Effector memory CD4-positive, alpha-beta T cell (primary cell): ENCODE measurements around the gene SELENOI.

Experiments used
- DNase-seq, 3 donors: peaks; one replicate each; pipeline ENCODE4 v3.0.0-alpha.2; 2020
- H3K27ac ChIP-seq: 2 replicates; pipeline ENCODE4 v1.7.0; 2013; ENCODE audit warnings: mild to moderate bottlenecking, low read length, moderate library complexity; ENCODE audit not compliant: insufficient read depth, poor library complexity, severe bottlenecking
- H3K27me3 ChIP-seq: replicated peaks from 2 replicates; pipeline ENCODE4 v1.7.0; 2013; ENCODE audit warnings: mild to moderate bottlenecking, low read length; ENCODE audit not compliant: insufficient read depth, control insufficient read depth, poor library complexity, severe bottlenecking
- H3K36me3 ChIP-seq: 2 replicates; pipeline ENCODE4 v1.7.0; 2013; ENCODE audit warnings: mild to moderate bottlenecking, low read length, moderate library complexity; ENCODE audit not compliant: control insufficient read depth, insufficient read depth
- H3K4me1 ChIP-seq: 2 replicates; pipeline ENCODE4 v1.7.0; 2013; ENCODE audit warnings: low read length, mild to moderate bottlenecking; ENCODE audit not compliant: control insufficient read depth, insufficient read depth, poor library complexity, severe bottlenecking
- H3K4me3 ChIP-seq: 2 replicates; pipeline ENCODE4 v1.7.0; 2013; ENCODE audit warnings: low read length, low read depth, mild to moderate bottlenecking; ENCODE audit not compliant: insufficient read depth, poor library complexity, severe bottlenecking
- H3K9me3 ChIP-seq: 2 replicates; pipeline ENCODE4 v1.7.0; 2013; ENCODE audit warnings: mild to moderate bottlenecking, low read length, moderate library complexity; ENCODE audit not compliant: control insufficient read depth

Gene SELENOI

GRCh38 chr2:26423750-26424149 lies 77.8 kb downstream of the SELENOI start:
- H3K9me3 ChIP-seq: no peaks in the 10 kb centered on the region
- no peak overlapping the region for H3K4me3 ChIP-seq
- no peak overlapping the region for H3K27ac ChIP-seq
- no peak for DNase-seq
- no peaks in the 10 kb centered on the region for H3K4me1 ChIP-seq
- no peaks in the 10 kb centered on the region for H3K27me3 ChIP-seq
- no peaks in the 10 kb centered on the region for H3K36me3 ChIP-seq

DNA sequence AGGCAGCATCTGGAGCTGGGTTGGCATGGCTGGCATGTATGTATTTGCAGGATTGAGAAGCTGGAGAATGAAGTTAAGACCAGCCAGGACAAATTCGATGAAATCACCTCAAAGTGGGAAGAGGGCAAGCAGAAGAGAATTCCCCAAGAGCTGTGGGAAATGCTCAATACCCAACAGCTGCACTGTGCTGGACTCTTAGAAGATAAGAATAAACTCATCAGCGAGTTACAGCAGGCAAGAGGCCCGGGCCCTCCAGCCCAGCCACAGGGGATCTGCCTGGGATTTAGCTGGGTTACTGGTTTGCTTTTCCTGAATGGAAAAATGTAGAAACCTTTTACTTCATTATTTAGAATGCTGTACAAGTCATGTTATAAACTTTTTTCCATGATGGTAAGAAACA lies 78.3 kb downstream of the SELENOI start:
- Histone ChIP-seq H3K27ac (no peak overlapping the region), H3K36me3 (no peaks in the 10 kb centered on the region), H3K4me3 (no peak overlapping the region), H3K9me3 (no peaks in the 10 kb centered on the region), H3K4me1 (no peaks in the 10 kb centered on the region), H3K27me3 (no peaks in the 10 kb centered on the region)
- DNase-seq: no peak

- Histone ChIP-seq H3K4me3 (no peak overlapping the region), H3K27ac (no peak overlapping the region), H3K4me1 (no peaks in the 10 kb centered on the region), H3K36me3 (no peaks in the 10 kb centered on the region), H3K27me3 (no peaks in the 10 kb centered on the region), H3K9me3 (no peaks in the 10 kb centered on the region)
- no peak for DNase-seq
Observed at GRCh38 chr2:26428846-26429245, 82.9 kb downstream of the SELENOI start.

DNA sequence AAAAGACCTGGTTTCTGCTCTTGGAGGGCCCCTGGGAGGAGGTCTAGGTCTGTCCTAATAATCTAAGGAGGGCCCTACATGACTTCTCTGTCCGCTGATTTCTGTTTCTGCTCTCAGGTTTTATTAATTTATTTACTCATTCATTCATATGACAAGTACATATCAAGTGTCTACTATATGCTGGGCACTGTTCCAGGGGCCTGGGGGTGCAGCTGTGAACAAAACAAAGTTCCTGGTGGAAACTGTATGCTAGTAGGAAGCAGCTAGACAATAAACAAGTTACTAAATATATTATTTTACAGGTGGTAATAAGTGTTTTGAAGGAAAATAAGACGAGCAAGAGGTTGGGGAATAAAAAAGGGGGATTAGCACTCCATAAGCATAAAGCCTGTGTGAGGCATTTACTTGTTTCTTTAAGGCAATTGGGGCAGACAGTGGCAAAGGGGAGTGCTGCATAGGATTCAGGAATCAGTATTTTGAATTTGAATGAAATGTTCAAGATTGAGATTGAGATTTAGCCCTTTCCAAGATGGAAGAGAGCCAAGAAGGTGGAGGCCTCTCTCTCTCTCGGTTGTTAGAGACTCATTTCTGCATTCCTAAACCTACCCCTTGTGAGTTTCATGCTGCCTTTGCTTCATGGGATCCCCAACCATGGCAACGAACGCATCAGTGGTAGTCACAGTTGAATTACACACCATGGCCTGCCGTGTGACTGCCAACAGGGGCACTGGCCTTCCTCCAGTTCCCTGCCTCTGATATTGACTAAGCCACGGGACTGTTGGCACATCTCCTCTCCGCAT lies 84.0 kb downstream of the SELENOI start:
- H3K36me3 ChIP-seq: no peaks in the 10 kb centered on the region
- H3K4me1 ChIP-seq: no peaks in the 10 kb centered on the region
- no peak overlapping the region for H3K27ac ChIP-seq
- no peaks in the 10 kb centered on the region for H3K9me3 ChIP-seq
- H3K4me3 ChIP-seq: no peak overlapping the region
- no peaks in the 10 kb centered on the region for H3K27me3 ChIP-seq
- no peak for DNase-seq

DNA sequence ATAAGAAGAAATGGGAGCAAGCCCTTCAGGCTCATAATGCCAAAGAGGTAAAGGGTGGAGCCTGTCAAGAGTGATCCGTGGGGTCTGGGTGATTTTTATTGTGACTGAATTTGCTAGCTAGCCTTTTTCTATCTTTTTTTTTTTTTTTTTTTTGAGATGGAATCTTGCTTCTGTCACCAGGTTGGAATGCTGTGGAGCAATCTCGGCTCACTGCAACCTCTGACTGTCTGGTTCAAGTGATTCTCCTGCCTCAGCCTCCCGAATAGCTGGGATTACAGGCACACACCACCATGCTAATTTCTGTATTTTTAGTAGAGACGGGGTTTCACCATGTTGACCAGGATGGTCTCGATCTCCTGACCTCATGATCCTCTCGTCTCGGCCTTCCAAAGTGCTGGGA lies 84.9 kb downstream of the SELENOI start:
- Histone ChIP-seq H3K4me3 (no peak overlapping the region), H3K27me3 (no peaks in the 10 kb centered on the region), H3K9me3 (no peaks in the 10 kb centered on the region), H3K27ac (no peak overlapping the region), H3K4me1 (no peaks in the 10 kb centered on the region), H3K36me3 (no peaks in the 10 kb centered on the region)
- no peak for DNase-seq

- no peaks in the 10 kb centered on the region for H3K9me3 ChIP-seq
- H3K36me3 ChIP-seq: no peaks in the 10 kb centered on the region
- H3K4me3 ChIP-seq: no peak overlapping the region
- no peaks in the 10 kb centered on the region for H3K4me1 ChIP-seq
- DNase-seq: no peak
- no peak overlapping the region for H3K27ac ChIP-seq
- no peaks in the 10 kb centered on the region for H3K27me3 ChIP-seq
Observed at GRCh38 chr2:26432363-26432762, 86.4 kb downstream of the SELENOI start.

GRCh38 chr2:26432859-26433258 lies 86.9 kb downstream of the SELENOI start:
- no peak for DNase-seq
- no peak overlapping the region for H3K27ac ChIP-seq
- no peaks in the 10 kb centered on the region for H3K4me1 ChIP-seq

GRCh38 chr2:26435106-26435505 lies 89.2 kb downstream of the SELENOI start:
- Histone ChIP-seq H3K36me3 (no peaks in the 10 kb centered on the region), H3K4me1 (no peaks in the 10 kb centered on the region), H3K9me3 (no peaks in the 10 kb centered on the region), H3K27ac (no peak overlapping the region), H3K4me3 (no peak overlapping the region), H3K27me3 (no peaks in the 10 kb centered on the region)
- DNase-seq: no peak

More at GRCh38 chr2:26432859-26433258, 86.9 kb downstream of the SELENOI start:
- H3K4me3 ChIP-seq: no peak overlapping the region
- no peaks in the 10 kb centered on the region for H3K9me3 ChIP-seq
- no peaks in the 10 kb centered on the region for H3K36me3 ChIP-seq
- H3K27me3 ChIP-seq: no peaks in the 10 kb centered on the region

- H3K27me3 ChIP-seq: no peaks in the 10 kb centered on the region
- no peaks in the 10 kb centered on the region for H3K4me1 ChIP-seq
- DNase-seq: no peak
- H3K4me3 ChIP-seq: no peak overlapping the region
- no peaks in the 10 kb centered on the region for H3K9me3 ChIP-seq
- no peak overlapping the region for H3K27ac ChIP-seq
- no peaks in the 10 kb centered on the region for H3K36me3 ChIP-seq
Observed at GRCh38 chr2:26438526-26438925, 92.6 kb downstream of the SELENOI start.

GRCh38 chr2:26438926-26439325 lies 93.0 kb downstream of the SELENOI start:
- Histone ChIP-seq H3K36me3 (no peaks in the 10 kb centered on the region), H3K9me3 (no peaks in the 10 kb centered on the region), H3K27me3 (no peaks in the 10 kb centered on the region), H3K4me1 (no peaks in the 10 kb centered on the region), H3K27ac (no peak overlapping the region), H3K4me3 (no peak overlapping the region)
- DNase-seq: no peak
